OCI-LY7 (cell line): ENCODE results near the gene CRTC2.

Experiments used
- CTCF ChIP-seq: fragments of 200-600 bp; sonication (generic); conservative IDR thresholded peaks from 2 replicates; pipeline ENCODE4 v1.5.1; 2014; ENCODE audit warnings: mild to moderate bottlenecking, antibody characterized with exemption, low read length, moderate library complexity, mixed read lengths
- EZH2phosphoT487 ChIP-seq: fragments of 200-600 bp; sonication (generic); IDR thresholded peaks from 2 replicates; pipeline ENCODE4 v1.6.1; 2018; ENCODE audit warnings: low read depth, borderline replicate concordance, mild to moderate bottlenecking, mixed run types, antibody characterized with exemption, low read length, moderate library complexity, mixed read lengths

- TF ChIP-seq CTCF (no peak), EZH2phosphoT487 (no peak)
Measured at GRCh38 chr1:153985341-153985912, 27.0 kb upstream of the CRTC2 start.
